Stomach (tissue), 9 donors: ENCODE data around the gene RUBCNL. TPM values are rescaled to one million over a fixed set of nuclear protein-coding genes. Genes with fewer than 3 reads are reported as not detected.

Source experiments
- DNase-seq, 2 donors: peaks; one replicate each; pipeline versions ENCODE4 v3.0.0 to v3.0.0-alpha.2; 2013 to 2019
- H3K27ac ChIP-seq, 5 donors: fragments of 200-600 bp in 4 of 5; sonication (generic) in 4 of 5; one replicate each; pipeline ENCODE4 v1.5.1; 2013 to 2019; ENCODE audit warnings: mild to moderate bottlenecking in 1 of 5, moderate library complexity in 1 of 5
- H3K27me3 ChIP-seq, 3 donors: fragments of 200-600 bp; sonication (generic); one replicate each; pipeline ENCODE4 v1.5.1; 2017 to 2019; ENCODE audit warnings: mixed run types in 1 of 3
- H3K36me3 ChIP-seq, 4 donors: fragments of 200-600 bp; sonication (generic); 1 replicate in 3 of 4; 2 replicates in 1 of 4; pipeline ENCODE4 v1.5.1; 2016 to 2019
- H3K4me1 ChIP-seq, 4 donors: fragments of 200-600 bp; sonication (generic); one replicate each; pipeline ENCODE4 v1.5.1; 2016 to 2019
- H3K4me3 ChIP-seq, 4 donors: fragments of 200-600 bp; sonication (generic) in 3 of 4; one replicate each; pipeline ENCODE4 v1.5.1; 2016 to 2019; ENCODE audit warnings: mild to moderate bottlenecking in 1 of 4
- H3K9me3 ChIP-seq, 4 donors: fragments of 200-600 bp; sonication (generic); one replicate each; pipeline ENCODE4 v1.5.1; 2016 to 2019
- EP300 ChIP-seq: sonication (generic); formaldehyde crosslinking; IDR thresholded peaks from one replicate; pipeline ENCODE4 v1.6.1; 2017; ENCODE audit warnings: antibody characterized with exemption
- POLR2A ChIP-seq, 4 donors: fragments of 450-650 bp; IDR thresholded peaks; one replicate each; pipeline ENCODE4 v1.6.1; 2016; ENCODE audit warnings: antibody characterized with exemption in 4 of 4, control low read depth in 2 of 4, mild to moderate bottlenecking in 1 of 4, moderate library complexity in 1 of 4
- POLR2AphosphoS5 ChIP-seq, 3 donors: sonication (generic); formaldehyde crosslinking; IDR thresholded peaks; one replicate each; pipeline ENCODE4 v1.6.1; 2016; ENCODE audit warnings: antibody characterized with exemption in 3 of 3
- WGBS, 5 donors: extraction: QIAGEN DNeasy Blood & Tissue Kit in 3 of 5; methylation state at CpG; one replicate each; pipeline versions ENCODE4 v1.1.5 to v1.1.7; 2013 to 2018; 5-methylcytosine and 5-hydroxymethylcytosine counted together
- intact Hi-C: fragments of 100-400 bp; cut with DNase I; formaldehyde crosslinking; loops from one replicate; pipeline ENCODE4 v1.15.1; 2023; ENCODE audit warnings: low total_unique reads
- polyA plus RNA-seq, 3 donors: library from polyadenylated mRNA; stranded (reverse); fragments of 200-250 nt; gene quantifications; one replicate each; pipeline ENCODE4 v1.2.3, GENCODE V29; 2013
- total RNA-seq, 5 donors: library from RNA; depleted of rRNA; stranded (reverse); fragments of >200 nt; gene quantifications; one replicate each; pipeline versions ENCODE4 v1.1.0 to v1.2.3, GENCODE V29; 2014 to 2016
- TF ChIP-seq, protein P1 (sequence below), 7 experiments: fragments of 450-650 bp in 4 of 7; fragments of 200-600 bp in 3 of 7; sonication (generic) in 3 of 7; IDR thresholded peaks; one replicate each; pipeline ENCODE4 v1.5.1; 2016 to 2019; ENCODE audit warnings: antibody characterized with exemption in 7 of 7, control low read depth in 2 of 7, mild to moderate bottlenecking in 1 of 7
- donor health status: healthy with polysubstance abuse.
- donor health status: Bipolar disorder and iron deficiency.
- donor health status: healthy.

Gene RUBCNL
- total and polyA plus RNA-seq, 8 donors, result 0.46 to 7.7 (median 2.7) TPM; not detected in 2

DNA sequence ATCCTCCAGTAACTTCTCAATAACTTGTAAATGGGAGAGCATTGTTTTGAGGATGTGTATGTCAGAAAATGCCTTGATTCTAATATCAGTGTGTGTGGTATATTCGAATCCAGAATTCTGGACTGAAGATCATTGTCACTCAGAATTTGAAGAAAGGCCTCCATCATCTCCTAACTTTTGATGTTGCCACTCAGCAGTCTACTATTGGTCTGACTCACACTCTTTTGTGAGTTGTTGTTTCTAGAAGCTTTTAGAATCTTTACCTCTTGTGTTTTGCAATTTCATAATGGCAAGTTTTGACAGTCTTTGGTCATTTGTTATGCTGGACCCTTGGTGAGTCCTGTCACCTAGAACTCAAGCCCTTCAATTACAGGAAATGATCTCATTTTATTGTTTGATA is 77.0 kb downstream of the RUBCNL start:
- TF ChIP-seq EP300, result no peak
- TF ChIP-seq POLR2AphosphoS5 (IDR thresholded peaks at IDR 0.05), result no peak
- TF ChIP-seq, protein P1, sequence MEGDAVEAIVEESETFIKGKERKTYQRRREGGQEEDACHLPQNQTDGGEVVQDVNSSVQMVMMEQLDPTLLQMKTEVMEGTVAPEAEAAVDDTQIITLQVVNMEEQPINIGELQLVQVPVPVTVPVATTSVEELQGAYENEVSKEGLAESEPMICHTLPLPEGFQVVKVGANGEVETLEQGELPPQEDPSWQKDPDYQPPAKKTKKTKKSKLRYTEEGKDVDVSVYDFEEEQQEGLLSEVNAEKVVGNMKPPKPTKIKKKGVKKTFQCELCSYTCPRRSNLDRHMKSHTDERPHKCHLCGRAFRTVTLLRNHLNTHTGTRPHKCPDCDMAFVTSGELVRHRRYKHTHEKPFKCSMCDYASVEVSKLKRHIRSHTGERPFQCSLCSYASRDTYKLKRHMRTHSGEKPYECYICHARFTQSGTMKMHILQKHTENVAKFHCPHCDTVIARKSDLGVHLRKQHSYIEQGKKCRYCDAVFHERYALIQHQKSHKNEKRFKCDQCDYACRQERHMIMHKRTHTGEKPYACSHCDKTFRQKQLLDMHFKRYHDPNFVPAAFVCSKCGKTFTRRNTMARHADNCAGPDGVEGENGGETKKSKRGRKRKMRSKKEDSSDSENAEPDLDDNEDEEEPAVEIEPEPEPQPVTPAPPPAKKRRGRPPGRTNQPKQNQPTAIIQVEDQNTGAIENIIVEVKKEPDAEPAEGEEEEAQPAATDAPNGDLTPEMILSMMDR (IDR thresholded peaks at IDR 0.05), result no peak
- no peak for TF ChIP-seq POLR2A (IDR thresholded peaks at IDR 0.05)
- no peak overlapping the region for H3K4me3 ChIP-seq
- WGBS, 5 donors, result 81 to 94% (median 89%) methylated on average over 1 of the region's 1 CpG
- intact Hi-C loops, result no loop called here
- H3K36me3 ChIP-seq, result no peaks in the 10 kb centered on the region
- DNase-seq, result no peak
- H3K27me3 ChIP-seq, result no peaks in the 10 kb centered on the region
- peaks cover 0 to 7% (median 2%) of the 10 kb centered on the region in 4 donors for H3K9me3 ChIP-seq
- no peaks in the 10 kb centered on the region for H3K4me1 ChIP-seq
- H3K27ac ChIP-seq, result no peak overlapping the region

DNA sequence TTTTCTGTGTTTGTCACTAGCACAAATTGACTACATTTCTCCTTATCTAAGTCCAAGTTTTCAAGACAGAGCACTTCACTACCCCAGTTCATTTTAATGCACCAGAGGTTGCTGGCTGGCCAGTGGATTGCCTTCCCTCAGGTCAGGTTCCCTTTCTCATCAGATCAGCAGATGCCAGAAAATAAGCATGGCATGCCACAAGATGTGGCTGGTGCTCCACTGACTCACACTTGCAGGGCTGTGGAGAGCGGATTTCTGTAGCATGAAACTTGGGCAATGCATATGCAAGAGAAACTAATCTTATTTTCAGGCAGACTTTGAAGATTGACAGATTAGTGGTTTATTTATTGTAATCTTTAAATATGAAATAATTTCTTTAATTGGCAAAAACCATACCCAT is 79.5 kb downstream of the RUBCNL start:
- Histone ChIP-seq H3K27ac (no peak overlapping the region), H3K9me3 (peaks cover 0 to 7% (median 5%) of the 10 kb centered on the region in 4 donors), H3K36me3 (no peaks in the 10 kb centered on the region), H3K4me1 (no peaks in the 10 kb centered on the region), H3K27me3 (no peaks in the 10 kb centered on the region), H3K4me3 (no peak overlapping the region)
- DNase-seq, result no peak
- TF ChIP-seq, protein P1 (IDR thresholded peaks at IDR 0.05), result no peak
- TF ChIP-seq POLR2AphosphoS5 (IDR thresholded peaks at IDR 0.05), result no peak
- TF ChIP-seq EP300, result no peak
- TF ChIP-seq POLR2A (IDR thresholded peaks at IDR 0.05), result no peak
- 75 to 81% (median 78%) methylated on average over 1 of the region's 1 CpG for WGBS, 5 donors
- intact Hi-C loops, result no loop called here

DNA sequence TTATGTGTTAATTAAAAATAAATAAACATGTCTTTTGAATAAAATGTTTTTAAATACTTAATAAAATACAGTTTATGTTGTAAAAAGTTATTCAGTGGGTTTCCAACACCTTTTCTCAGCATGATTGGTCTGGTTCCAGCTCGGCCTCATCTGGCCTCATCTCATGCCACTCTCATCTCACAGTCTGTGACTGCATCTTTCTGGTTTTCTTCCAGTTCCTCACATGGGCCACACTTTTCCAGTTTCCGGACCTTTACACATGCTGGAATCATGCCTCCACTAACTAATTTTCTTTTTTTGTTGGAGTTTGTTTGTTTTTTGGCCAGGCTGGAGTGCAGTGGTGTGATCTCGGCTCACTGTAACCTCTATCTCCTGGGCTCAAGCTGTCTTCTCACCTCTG is 82.5 kb downstream of the RUBCNL start:
- TF ChIP-seq POLR2A (IDR thresholded peaks at IDR 0.05) (no peak), POLR2AphosphoS5 (IDR thresholded peaks at IDR 0.05) (no peak), EP300 (no peak)
- TF ChIP-seq, protein P1 (IDR thresholded peaks at IDR 0.05), result no peak
- Histone ChIP-seq H3K4me1 (no peaks in the 10 kb centered on the region), H3K27ac (no peak overlapping the region), H3K27me3 (no peaks in the 10 kb centered on the region), H3K36me3 (no peaks in the 10 kb centered on the region), H3K4me3 (no peak overlapping the region), H3K9me3 (peaks cover 0 to 5% (median 2%) of the 10 kb centered on the region in 4 donors)
- no peak for DNase-seq
- WGBS, 5 donors, result 84 to 92% (median 89%) methylated on average over 3 of the region's 3 CpGs
- intact Hi-C loops, result no loop called here

GRCh38 chr13:46303742-46304385 is 83.2 kb downstream of the RUBCNL start:
- Histone ChIP-seq H3K27me3 (no peaks in the 10 kb centered on the region), H3K4me1 (no peaks in the 10 kb centered on the region), H3K4me3 (no peak overlapping the region), H3K9me3 (peaks cover 0 to 5% (median 2%) of the 10 kb centered on the region in 4 donors), H3K36me3 (no peaks in the 10 kb centered on the region), H3K27ac (no peak overlapping the region)
- intact Hi-C loops, result no loop called here
- TF ChIP-seq, protein P1 (IDR thresholded peaks at IDR 0.05), result no peak
- TF ChIP-seq POLR2AphosphoS5 (IDR thresholded peaks at IDR 0.05) (no peak), EP300 (no peak), POLR2A (IDR thresholded peaks at IDR 0.05) (no peak)
- 63 to 78% (median 71%) methylated on average over 7 of the region's 7 CpGs for WGBS, 5 donors
- DNase-seq, result no peak
